Cardiac septum (tissue), 1 donor: ENCODE results near the gene SKIC2. TPM values are rescaled to one million over a fixed set of nuclear protein-coding genes. Genes with fewer than 3 reads are reported as not detected.

Source experiments
- DNase-seq: peaks from one replicate; pipeline ENCODE4 v3.0.0-alpha.2; 2020; ENCODE audit warnings: low spot score
- intact Hi-C: fragments of 100-400 bp; cut with DNase I; formaldehyde crosslinking; loops from one replicate; pipeline ENCODE4 v1.14.0; 2022
- total RNA-seq: library from RNA; stranded (reverse); fragmentation: NEBNext Ultra II Directional; extraction: Animal tissue kit (Norgen Biotek cat#: 25700); gene quantifications from one replicate; pipeline ENCODE4 v1.2.1, GENCODE V29; 2021
- donor health status: DM: no; HTN: no; CAD: no.

Gene SKIC2
- total RNA-seq, 1 donor from 2014 or later: 33.2 TPM

GRCh38 chr6:31943742-31944141, 15.2 kb upstream of the SKIC2 start:
- DNase-seq: no peak
- intact Hi-C loops: no loop called here

- no peak for DNase-seq
- intact Hi-C loops: no loop called here
These were observed 13.8 kb upstream of the SKIC2 start for GRCh38 chr6:31945154-31945506.

GRCh38 chr6:31945507-31946369, 13.2 kb upstream of the SKIC2 start, which contains the start of gene CFB:
CFB (plus strand) TSS chr6:31946095; CDS start chr6:31946222, 127 bp downstream.
- intact Hi-C loops: no loop called here

GRCh38 chr6:31946370-31946885, 12.5 kb upstream of the SKIC2 start:
- no peak for DNase-seq
- intact Hi-C loops: no loop called here

More at GRCh38 chr6:31945507-31946369, 13.2 kb upstream of the SKIC2 start, which contains the start of gene CFB:
- no peak for DNase-seq

GRCh38 chr6:31947070-31947675, 11.8 kb upstream of the SKIC2 start:
- no peak for DNase-seq
- intact Hi-C loops: no loop called here

- intact Hi-C loops: no loop called here
- no peak for DNase-seq
These were observed 11.1 kb upstream of the SKIC2 start for GRCh38 chr6:31947864-31948263.

GRCh38 chr6:31948306-31948705, 10.7 kb upstream of the SKIC2 start:
- DNase-seq: no peak
- intact Hi-C loops: no loop called here

GRCh38 chr6:31948753-31949413, 10.1 kb upstream of the SKIC2 start:
- intact Hi-C loops: no loop called here
- no peak for DNase-seq

GRCh38 chr6:31949926-31950548, 8.9 kb upstream of the SKIC2 start:
- intact Hi-C loops: loop anchor here (5.0 to 10.0 kb wide), 3 partner anchors 48 to 405 kb away; partner anchors contain the start of genes ATP6V1G2, DDX39B, LY6G5C and NFKBIL1

GRCh38 chr6:31952140-31952805, 6.7 kb upstream of the SKIC2 start:
- intact Hi-C loops: loop anchor here (5.0 to 10.0 kb wide), 3 partner anchors 50 to 407 kb away; partner anchors contain the start of genes ATP6V1G2, DDX39B, LY6G5C and NFKBIL1
- no peak for DNase-seq

More at GRCh38 chr6:31949926-31950548, 8.9 kb upstream of the SKIC2 start:
- DNase-seq: no peak

- intact Hi-C loops: loop anchor here (5.0 to 10.0 kb wide), 3 partner anchors 51 to 408 kb away; partner anchors contain the start of genes ATP6V1G2, DDX39B, LY6G5C and NFKBIL1
- no peak for DNase-seq
These were observed 6.1 kb upstream of the SKIC2 start for GRCh38 chr6:31952890-31953289.

GRCh38 chr6:31954511-31954910, 4.5 kb upstream of the SKIC2 start:
- intact Hi-C loops: loop anchor here (5.0 to 10.0 kb wide), 3 partner anchors 52 to 410 kb away; partner anchors contain the start of genes ATP6V1G2, DDX39B, LY6G5C and NFKBIL1
- no peak for DNase-seq

- intact Hi-C loops: loop anchor here (10.0 kb wide), 1 partner anchor 412 kb away; the partner anchor contains the start of genes ATP6V1G2, DDX39B and NFKBIL1
These were observed 2.2 kb upstream of the SKIC2 start for GRCh38 chr6:31956796-31957195.

GRCh38 chr6:31958412-31958740, 599 bp upstream of the SKIC2 start:
- DNase-seq: no peak
- intact Hi-C loops: loop anchor here (10.0 kb wide), 1 partner anchor 414 kb away; the partner anchor contains the start of genes ATP6V1G2, DDX39B and NFKBIL1

More at GRCh38 chr6:31956796-31957195, 2.2 kb upstream of the SKIC2 start:
- no peak for DNase-seq

- no peak for DNase-seq
- intact Hi-C loops: no loop called here
These were observed 2.6 kb downstream of the SKIC2 start for GRCh38 chr6:31961616-31962015.

- DNase-seq: no peak
- intact Hi-C loops: no loop called here
These were observed 4.9 kb downstream of the SKIC2 start for GRCh38 chr6:31963921-31964320.

GRCh38 chr6:31965700-31966099, 6.7 kb downstream of the SKIC2 start:
- no peak for DNase-seq
- intact Hi-C loops: no loop called here

GRCh38 chr6:31966506-31966905, 7.5 kb downstream of the SKIC2 start:
- no peak for DNase-seq
- intact Hi-C loops: no loop called here
